ENCODE measurements around the gene MAPK7. TPM values are rescaled to one million over a fixed set of nuclear protein-coding genes. Genes with fewer than 3 reads are reported as not detected.

Gene MAPK7
- total and polyA plus RNA-seq, 2 donors (not counting 3 experiments of a cell fraction or from before 2014, with no cell fraction given) = 16.8 to 30.7 TPM

GRCh38 chr17:19332371-19333131 lies 45.7 kb upstream of the MAPK7 start:
- H3K79me2 ChIP-seq (ENCODE audit: control insufficient read depth, insufficient read depth, low read length) = no peaks in the 10 kb centered on the region
- no peak overlapping the region for H3K4me2 ChIP-seq (ENCODE audit: insufficient read depth, low read length)
- no peak for FAIRE-seq
- ChIA-PET CTCF (interaction anchor here (1.0 kb wide), 2 partner anchors 9 to 29 kb away, joined by 3 read pairs; no protein-coding TSS in a partner anchor), POLR2A (no interaction called here)
- no peak overlapping the region for H3K9ac ChIP-seq (replicated peaks; ENCODE audit: extremely low read depth, insufficient read depth, low read length)
- H3K9me3 ChIP-seq (replicated peaks; ENCODE audit: control insufficient read depth, insufficient read depth, low read length) = no peaks in the 10 kb centered on the region
- H3K4me1 ChIP-seq (ENCODE audit: control insufficient read depth, extremely low read depth, insufficient read depth, low read length) = no peaks in the 10 kb centered on the region
- no peak overlapping the region for H2AFZ ChIP-seq (ENCODE audit: low read depth, low read length)
- no peaks in the 10 kb centered on the region for H3K27me3 ChIP-seq (ENCODE audit: control insufficient read depth in 2 of 2, insufficient read depth in 2 of 2, low read length in 2 of 2)
- no peak for DNase-seq (ENCODE audit: low read depth, low spot score)
- TF ChIP-seq EZH2 (IDR thresholded peaks at IDR 0.05; ENCODE audit: borderline replicate concordance, low read depth, low read length, severe bottlenecking) = no peak
- no TSS peak for BruUV-seq (replicated peaks)
- intact Hi-C loops (cut with micrococcal nuclease) (no loop called here), dilution Hi-C loops (cut with MboI; ENCODE audit: extremely low pct_ligation_motif_present, low sequenced_read_pairs) (no loop called here)
- H3K9me1 ChIP-seq (replicated peaks; ENCODE audit: control insufficient read depth, extremely low read depth, insufficient read depth, low read length) = no peaks in the 10 kb centered on the region
- no peaks in the 10 kb centered on the region for H4K20me1 ChIP-seq (replicated peaks; ENCODE audit: control insufficient read depth, extremely low read depth, insufficient read depth, low read length)
- H3K36me3 ChIP-seq (ENCODE audit: control insufficient read depth in 2 of 2, extremely low read depth in 1 of 2, insufficient read depth in 2 of 2, low read length in 2 of 2) = peaks cover 0 to 10% of the 10 kb centered on the region in 2 experiments
- H3K4me3 ChIP-seq (replicated peaks in 1 of 3; ENCODE audit: insufficient read depth in 1 of 3, low read depth in 1 of 3, low read length in 3 of 3) = no peak overlapping the region
- H3K27ac ChIP-seq (ENCODE audit: insufficient read depth, low read depth, low read length) = no peak overlapping the region

GRCh38 chr17:19333132-19333440 lies 45.2 kb upstream of the MAPK7 start:
- CTCF ChIA-PET = interaction anchor here (1.0 kb wide), 1 partner anchor 10 kb away, joined by 3 read pairs; no protein-coding TSS in a partner anchor
- dilution Hi-C loops (cut with MboI; ENCODE audit: extremely low pct_ligation_motif_present, low sequenced_read_pairs) = no loop called here

More at GRCh38 chr17:19333132-19333440, 45.2 kb upstream of the MAPK7 start:
- no peaks in the 10 kb centered on the region for H3K9me1 ChIP-seq (replicated peaks; ENCODE audit: control insufficient read depth, extremely low read depth, insufficient read depth, low read length)
- H3K79me2 ChIP-seq (ENCODE audit: control insufficient read depth, insufficient read depth, low read length) = no peaks in the 10 kb centered on the region
- no peak for FAIRE-seq
- H4K20me1 ChIP-seq (replicated peaks; ENCODE audit: control insufficient read depth, extremely low read depth, insufficient read depth, low read length) = no peaks in the 10 kb centered on the region
- no peak overlapping the region for H2AFZ ChIP-seq (ENCODE audit: low read depth, low read length)
- no TSS peak for BruUV-seq (replicated peaks)
- no peak overlapping the region for H3K4me2 ChIP-seq (ENCODE audit: insufficient read depth, low read length)
- POLR2A ChIA-PET = no interaction called here
- H3K27ac ChIP-seq (ENCODE audit: insufficient read depth, low read depth, low read length) = no peak overlapping the region
- peaks cover 0 to 10% of the 10 kb centered on the region in 2 experiments for H3K36me3 ChIP-seq (ENCODE audit: control insufficient read depth in 2 of 2, extremely low read depth in 1 of 2, insufficient read depth in 2 of 2, low read length in 2 of 2)
- no peak for DNase-seq (ENCODE audit: low read depth, low spot score)
- intact Hi-C loops (cut with micrococcal nuclease) = no loop called here
- TF ChIP-seq POLR2A (IDR thresholded peaks at IDR 0.05; ENCODE audit: low read depth, low read length) (no peak), CTCF (IDR thresholded peaks at IDR 0.05; ENCODE audit: extremely low read depth in 1 of 2, insufficient read depth in 1 of 2, low read depth in 1 of 2, low read length in 2 of 2) (no peak), FOS (IDR thresholded peaks at IDR 0.05; ENCODE audit: borderline replicate concordance, insufficient read depth, low read length) (no peak), POLR2AphosphoS5 (IDR thresholded peaks at IDR 0.05; ENCODE audit: insufficient read depth, low read depth, low read length) (no peak), EZH2 (IDR thresholded peaks at IDR 0.05; ENCODE audit: borderline replicate concordance, low read depth, low read length, severe bottlenecking) (no peak), MAX (IDR thresholded peaks at IDR 0.05; ENCODE audit: insufficient read depth, insufficient read length) (no peak), JUN (IDR thresholded peaks at IDR 0.05; ENCODE audit: borderline replicate concordance, insufficient read depth, insufficient read length, low read depth) (no peak), GATA2 (IDR thresholded peaks at IDR 0.05; ENCODE audit: insufficient read depth, insufficient read length, low read depth, low read length) (no peak), MYC (IDR thresholded peaks at IDR 0.05; ENCODE audit: low read depth, low read length) (no peak)
- no peaks in the 10 kb centered on the region for H3K9me3 ChIP-seq (replicated peaks; ENCODE audit: control insufficient read depth, insufficient read depth, low read length)
- no peak overlapping the region for H3K4me3 ChIP-seq (replicated peaks in 1 of 3; ENCODE audit: insufficient read depth in 1 of 3, low read depth in 1 of 3, low read length in 3 of 3)
- H3K27me3 ChIP-seq (ENCODE audit: control insufficient read depth in 2 of 2, insufficient read depth in 2 of 2, low read length in 2 of 2) = no peaks in the 10 kb centered on the region
- H3K4me1 ChIP-seq (ENCODE audit: control insufficient read depth, extremely low read depth, insufficient read depth, low read length) = no peaks in the 10 kb centered on the region
- H3K9ac ChIP-seq (replicated peaks; ENCODE audit: extremely low read depth, insufficient read depth, low read length) = no peak overlapping the region

Measured in endothelial cell of umbilical vein (primary cell).